Panc1 (cell line): ENCODE results near the gene MX1. TPM values are rescaled to one million over a fixed set of nuclear protein-coding genes. Genes with fewer than 3 reads are reported as not detected.

Experiments used
- ATAC-seq: fragments of 200-7000 bp; cut with Tn5 transposase; 2 replicates; pipeline ENCODE4 v1.9.1; 2020; ENCODE audit warnings: mild to moderate bottlenecking, moderate library complexity
- BruUV-seq: library from RNA; stranded (reverse); fragments of 400-500 nt; replicated peaks from 2 replicates; lab custom pipeline; 2021; lab: Mats Ljungman, UMichigan
- CTCF ChIA-PET: fragments of 300-600 bp; sonication (Branson Sonifier 250); formaldehyde crosslinking; loops from one replicate; lab custom pipeline; 2022; ENCODE audit warnings: antibody characterized with exemption; lab: Charles Lee
- POLR2A ChIA-PET: fragments of 300-600 bp; sonication (Branson Sonifier 250); formaldehyde crosslinking; loops from one replicate; lab custom pipeline; 2022; ENCODE audit warnings: antibody characterized with exemption; lab: Charles Lee
- DNase-seq: peaks from one replicate; pipeline ENCODE4 v3.0.0-alpha.2; 2010; ENCODE audit warnings: low read depth, low spot score
- H3K27ac ChIP-seq: 2 replicates; pipeline ENCODE4 v1.5.1; 2011; ENCODE audit warnings: mild to moderate bottlenecking, low read length, inconsistent platforms
- H3K27me3 ChIP-seq: fragments of 200-500 bp; sonication (Bioruptor generic); 2 replicates; pipeline ENCODE4 v1.6.0; 2014; ENCODE audit warnings: low read length, inconsistent platforms; ENCODE audit not compliant: control insufficient read depth, insufficient read depth
- H3K36me3 ChIP-seq: fragments of 200-500 bp; sonication (Bioruptor generic); 2 replicates; pipeline ENCODE4 v1.5.1; 2014; ENCODE audit warnings: inconsistent platforms, mild to moderate bottlenecking, low read length, moderate library complexity; ENCODE audit not compliant: control insufficient read depth, insufficient read depth
- H3K4me1 ChIP-seq: 2 replicates; pipeline ENCODE4 v1.5.1; 2011; ENCODE audit warnings: inconsistent platforms, mild to moderate bottlenecking, low read length, moderate library complexity; ENCODE audit not compliant: control insufficient read depth, insufficient read depth
- H3K4me3 ChIP-seq, 2 experiments: 2 replicates each; pipeline ENCODE4 v1.5.1; 2011 to 2012; ENCODE audit warnings: low read depth in 2 of 2, low read length in 2 of 2, mild to moderate bottlenecking in 2 of 2, inconsistent platforms in 1 of 2, moderate library complexity in 1 of 2
- H3K9me3 ChIP-seq: fragments of 200-500 bp; sonication (Bioruptor generic); 2 replicates; pipeline ENCODE4 v1.5.1; 2014; ENCODE audit warnings: low read depth, mild to moderate bottlenecking, inconsistent platforms, low read length, moderate library complexity; ENCODE audit not compliant: control insufficient read depth, insufficient read depth
- POLR2AphosphoS5 ChIP-seq: IDR thresholded peaks from 2 replicates; pipeline ENCODE4 v1.6.1; 2012; ENCODE audit warnings: mild to moderate bottlenecking, low read depth, low read length, moderate library complexity
- SIN3A ChIP-seq: IDR thresholded peaks from 2 replicates; pipeline ENCODE4 v1.6.1; 2012; ENCODE audit warnings: low read depth, mild to moderate bottlenecking, low read length, moderate library complexity, borderline replicate concordance; ENCODE audit not compliant: insufficient read depth
- TCF7L2 ChIP-seq: IDR thresholded peaks from 2 replicates; pipeline ENCODE4 v1.6.1; 2011; ENCODE audit warnings: mild to moderate bottlenecking, low read depth, low read length, inconsistent platforms
- in situ Hi-C: cut with HindIII; loops from 2 replicates; pipeline ENCODE4 v1.10.0; 2016; ENCODE audit warnings: low sequenced_read_pairs, low pct_unique_long_range_greater_than_20kb
- intact Hi-C: fragments of 100-400 bp; cut with micrococcal nuclease; formaldehyde crosslinking; loops from one replicate; pipeline ENCODE4 v1.10.0; 2022; ENCODE audit not compliant: unreplicated experiment
- total RNA-seq: library from RNA; stranded (reverse); gene quantifications from one replicate; pipeline ENCODE4 v1.2.1, GENCODE V29; 2021; ENCODE audit not compliant: unreplicated experiment
- TF ChIP-seq, protein P1 (sequence below): fragments of 450-650 bp; IDR thresholded peaks from 2 replicates; pipeline ENCODE4 v1.5.1; 2017; ENCODE audit warnings: mild to moderate bottlenecking
- TF ChIP-seq, protein P2 (sequence below), 2 experiments: IDR thresholded peaks; 2 replicates each; pipeline ENCODE4 v1.6.1; 2011 to 2012; ENCODE audit warnings: low read depth in 2 of 2, control low read depth in 1 of 2, low read length in 1 of 2, mild to moderate bottlenecking in 1 of 2, moderate library complexity in 1 of 2; ENCODE audit not compliant: insufficient read depth in 1 of 2

MX1 gene
- total RNA-seq, 1 experiment from 2014 or later, result 7.8 TPM

DNA sequence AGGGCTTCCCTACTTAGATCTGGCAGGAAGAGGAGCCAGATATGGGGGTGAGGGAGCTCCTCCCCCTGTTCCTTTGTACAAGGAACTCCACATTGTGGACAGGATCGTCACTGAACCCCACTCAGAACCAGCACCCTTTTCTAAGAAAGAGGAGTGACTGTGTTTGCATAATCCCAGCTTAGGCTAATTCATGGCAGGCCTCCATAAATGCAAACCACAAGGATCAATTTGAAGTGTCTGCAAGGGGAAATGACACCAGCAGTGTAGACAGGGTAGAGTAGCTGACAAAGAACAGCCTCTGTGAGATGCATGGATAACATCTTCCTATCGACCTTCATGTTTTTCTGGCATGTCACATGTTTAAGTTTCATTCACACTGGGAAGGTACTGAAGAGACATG, 11.7 kb downstream of the MX1 start:
- ChIA-PET CTCF (no interaction called here), POLR2A (no interaction called here)
- intact Hi-C loops (no loop called here), in situ Hi-C loops (no loop called here)
- Histone ChIP-seq H3K4me3 (no peak overlapping the region), H3K9me3 (no peaks in the 10 kb centered on the region), H3K36me3 (no peaks in the 10 kb centered on the region), H3K27ac (no peak overlapping the region), H3K4me1 (no peaks in the 10 kb centered on the region), H3K27me3 (no peaks in the 10 kb centered on the region)
- no peak for ATAC-seq
- no peak for DNase-seq
- no TSS peak for BruUV-seq
- TF ChIP-seq SIN3A, result no peak

DNA sequence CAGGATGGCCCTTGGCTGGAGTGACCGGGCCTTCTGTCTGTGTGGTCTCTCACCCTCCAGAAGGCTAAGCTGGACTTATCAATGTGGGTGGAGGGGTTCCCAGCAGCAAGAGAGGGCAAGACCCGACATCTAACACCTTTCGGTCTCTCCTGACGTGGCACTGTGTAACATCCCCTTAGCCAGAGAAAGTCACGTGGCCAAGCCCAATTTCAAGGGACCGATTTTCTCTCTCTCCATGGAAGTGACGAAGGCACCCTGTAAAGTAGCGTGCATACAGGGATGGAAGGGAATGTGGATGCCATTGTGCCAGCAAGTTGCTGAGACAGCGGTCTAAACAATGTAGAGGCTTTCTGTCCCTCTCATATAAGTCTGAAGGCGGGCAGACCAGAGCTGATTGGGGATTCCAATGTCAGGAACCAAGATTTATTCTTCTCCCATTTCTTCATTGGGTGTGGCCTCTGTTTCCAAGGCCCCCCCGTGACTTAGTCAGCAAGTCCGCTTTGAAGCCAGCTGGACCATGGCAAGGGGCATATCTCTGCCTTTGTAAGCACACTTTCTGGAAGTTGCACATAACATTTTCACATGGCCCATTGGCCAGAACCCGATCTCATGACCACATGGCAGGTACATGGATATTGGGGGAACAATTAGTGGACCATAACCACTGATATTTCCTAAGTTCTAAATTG, 12.5 kb downstream of the MX1 start:
- intact Hi-C loops (no loop called here), in situ Hi-C loops (no loop called here)
- no peaks in the 10 kb centered on the region for H3K36me3 ChIP-seq
- H3K27ac ChIP-seq, result no peak overlapping the region
- DNase-seq (no peak), ATAC-seq (no peak)
- ChIA-PET CTCF (no interaction called here), POLR2A (no interaction called here)
- TF ChIP-seq POLR2AphosphoS5 (no peak), SIN3A (no peak), TCF7L2 (no peak)
- TF ChIP-seq, protein P1, sequence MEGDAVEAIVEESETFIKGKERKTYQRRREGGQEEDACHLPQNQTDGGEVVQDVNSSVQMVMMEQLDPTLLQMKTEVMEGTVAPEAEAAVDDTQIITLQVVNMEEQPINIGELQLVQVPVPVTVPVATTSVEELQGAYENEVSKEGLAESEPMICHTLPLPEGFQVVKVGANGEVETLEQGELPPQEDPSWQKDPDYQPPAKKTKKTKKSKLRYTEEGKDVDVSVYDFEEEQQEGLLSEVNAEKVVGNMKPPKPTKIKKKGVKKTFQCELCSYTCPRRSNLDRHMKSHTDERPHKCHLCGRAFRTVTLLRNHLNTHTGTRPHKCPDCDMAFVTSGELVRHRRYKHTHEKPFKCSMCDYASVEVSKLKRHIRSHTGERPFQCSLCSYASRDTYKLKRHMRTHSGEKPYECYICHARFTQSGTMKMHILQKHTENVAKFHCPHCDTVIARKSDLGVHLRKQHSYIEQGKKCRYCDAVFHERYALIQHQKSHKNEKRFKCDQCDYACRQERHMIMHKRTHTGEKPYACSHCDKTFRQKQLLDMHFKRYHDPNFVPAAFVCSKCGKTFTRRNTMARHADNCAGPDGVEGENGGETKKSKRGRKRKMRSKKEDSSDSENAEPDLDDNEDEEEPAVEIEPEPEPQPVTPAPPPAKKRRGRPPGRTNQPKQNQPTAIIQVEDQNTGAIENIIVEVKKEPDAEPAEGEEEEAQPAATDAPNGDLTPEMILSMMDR, result no peak
- TF ChIP-seq, protein P2, sequence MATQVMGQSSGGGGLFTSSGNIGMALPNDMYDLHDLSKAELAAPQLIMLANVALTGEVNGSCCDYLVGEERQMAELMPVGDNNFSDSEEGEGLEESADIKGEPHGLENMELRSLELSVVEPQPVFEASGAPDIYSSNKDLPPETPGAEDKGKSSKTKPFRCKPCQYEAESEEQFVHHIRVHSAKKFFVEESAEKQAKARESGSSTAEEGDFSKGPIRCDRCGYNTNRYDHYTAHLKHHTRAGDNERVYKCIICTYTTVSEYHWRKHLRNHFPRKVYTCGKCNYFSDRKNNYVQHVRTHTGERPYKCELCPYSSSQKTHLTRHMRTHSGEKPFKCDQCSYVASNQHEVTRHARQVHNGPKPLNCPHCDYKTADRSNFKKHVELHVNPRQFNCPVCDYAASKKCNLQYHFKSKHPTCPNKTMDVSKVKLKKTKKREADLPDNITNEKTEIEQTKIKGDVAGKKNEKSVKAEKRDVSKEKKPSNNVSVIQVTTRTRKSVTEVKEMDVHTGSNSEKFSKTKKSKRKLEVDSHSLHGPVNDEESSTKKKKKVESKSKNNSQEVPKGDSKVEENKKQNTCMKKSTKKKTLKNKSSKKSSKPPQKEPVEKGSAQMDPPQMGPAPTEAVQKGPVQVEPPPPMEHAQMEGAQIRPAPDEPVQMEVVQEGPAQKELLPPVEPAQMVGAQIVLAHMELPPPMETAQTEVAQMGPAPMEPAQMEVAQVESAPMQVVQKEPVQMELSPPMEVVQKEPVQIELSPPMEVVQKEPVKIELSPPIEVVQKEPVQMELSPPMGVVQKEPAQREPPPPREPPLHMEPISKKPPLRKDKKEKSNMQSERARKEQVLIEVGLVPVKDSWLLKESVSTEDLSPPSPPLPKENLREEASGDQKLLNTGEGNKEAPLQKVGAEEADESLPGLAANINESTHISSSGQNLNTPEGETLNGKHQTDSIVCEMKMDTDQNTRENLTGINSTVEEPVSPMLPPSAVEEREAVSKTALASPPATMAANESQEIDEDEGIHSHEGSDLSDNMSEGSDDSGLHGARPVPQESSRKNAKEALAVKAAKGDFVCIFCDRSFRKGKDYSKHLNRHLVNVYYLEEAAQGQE (IDR thresholded peaks at IDR 0.05; ENCODE audit: insufficient read depth in 1 of 2, low read depth in 2 of 2, low read length in 1 of 2), result no peak
- no peaks in the 10 kb centered on the region for H3K27me3 ChIP-seq
- no peaks in the 10 kb centered on the region for H3K4me1 ChIP-seq
- no TSS peak for BruUV-seq
- no peaks in the 10 kb centered on the region for H3K9me3 ChIP-seq
- no peak overlapping the region for H3K4me3 ChIP-seq

DNA sequence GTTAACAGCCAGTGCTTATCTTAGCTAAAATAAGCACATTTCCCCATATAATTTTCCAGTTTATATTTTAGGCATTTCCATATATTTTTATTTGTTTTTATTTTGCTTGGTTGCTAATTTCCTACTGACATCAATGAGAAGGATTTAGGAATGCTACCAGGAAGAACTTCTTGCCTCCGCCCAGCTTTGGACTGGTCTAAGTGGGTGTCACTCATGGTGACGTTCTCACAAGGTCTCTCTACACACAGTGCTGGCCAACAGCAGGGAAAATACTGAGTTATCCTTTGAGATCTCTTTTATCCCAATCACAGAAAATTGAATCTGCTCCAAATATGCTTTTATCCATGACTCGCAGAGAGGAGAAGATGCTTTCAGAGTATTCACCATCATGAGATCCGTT, 13.2 kb downstream of the MX1 start:
- ATAC-seq (no peak), DNase-seq (no peak)
- POLR2A ChIA-PET, result no interaction called here
- intact Hi-C loops (no loop called here), in situ Hi-C loops (no loop called here)
- no TSS peak for BruUV-seq
- Histone ChIP-seq H3K4me3 (no peak overlapping the region), H3K9me3 (no peaks in the 10 kb centered on the region), H3K27ac (no peak overlapping the region), H3K4me1 (no peaks in the 10 kb centered on the region), H3K27me3 (no peaks in the 10 kb centered on the region), H3K36me3 (no peaks in the 10 kb centered on the region)
- CTCF ChIA-PET, result no interaction called here
- TF ChIP-seq, protein P1, result no peak
- TF ChIP-seq SIN3A, result no peak
- no peak for TF ChIP-seq POLR2AphosphoS5
- TF ChIP-seq, protein P2 (IDR thresholded peaks at IDR 0.05; ENCODE audit: insufficient read depth in 1 of 2, low read depth in 2 of 2, low read length in 1 of 2), result no peak
- no peak for TF ChIP-seq TCF7L2
